CD14-positive monocyte (primary cell): ENCODE results near the gene EIF1. TPM values are rescaled to one million over a fixed set of nuclear protein-coding genes. Genes with fewer than 3 reads are reported as not detected.

Experiments
- DNase-seq, 3 donors: peaks; one replicate each; pipeline ENCODE4 v3.0.0-alpha.2; 2011 to 2022
- H2AFZ ChIP-seq: 2 replicates; pipeline ENCODE4 v1.6.0; 2012; ENCODE audit warnings: mild to moderate bottlenecking, low read depth, low read length, inconsistent platforms; ENCODE audit not compliant: insufficient read depth, poor library complexity, severe bottlenecking
- H3K27ac ChIP-seq, 2 donors: 1 replicate in 1 of 2; 2 replicates in 1 of 2; pipeline ENCODE4 v1.5.1; 2012 to 2013; ENCODE audit warnings: low read length in 2 of 2, control low read depth in 1 of 2, inconsistent platforms in 1 of 2, low read depth in 1 of 2, mild to moderate bottlenecking in 1 of 2
- H3K27me3 ChIP-seq, 2 donors: one replicate each; pipeline versions ENCODE4 v1.6.0 to v1.6.1; 2011 to 2013; ENCODE audit warnings: low read length in 2 of 2; ENCODE audit not compliant: control insufficient read depth in 2 of 2, insufficient read depth in 2 of 2
- H3K36me3 ChIP-seq, 2 donors: replicated peaks in 1 of 2; 1 replicate in 1 of 2; 2 replicates in 1 of 2; pipeline versions ENCODE4 v1.5.1 to v1.6.1; 2012 to 2013; ENCODE audit warnings: low read length in 2 of 2, control low read depth in 1 of 2, inconsistent platforms in 1 of 2, mild to moderate bottlenecking in 1 of 2; ENCODE audit not compliant: insufficient read depth in 2 of 2, control insufficient read depth in 1 of 2
- H3K4me1 ChIP-seq, 2 donors: 1 replicate in 1 of 2; 2 replicates in 1 of 2; pipeline versions ENCODE4 v1.5.1 to v1.6.1; 2012 to 2013; ENCODE audit warnings: low read length in 2 of 2, control low read depth in 1 of 2, inconsistent platforms in 1 of 2, mild to moderate bottlenecking in 1 of 2, moderate library complexity in 1 of 2; ENCODE audit not compliant: insufficient read depth in 2 of 2, control insufficient read depth in 1 of 2
- H3K4me2 ChIP-seq: replicated peaks from 2 replicates; pipeline ENCODE3; 2012; ENCODE audit warnings: low read length, moderate library complexity, mild to moderate bottlenecking; ENCODE audit not compliant: poor library complexity, severe bottlenecking; ENCODE audit errors: extremely low read depth
- H3K4me3 ChIP-seq, 3 experiments: fragments of 200-600 bp in 1 of 3; sonication (generic) in 1 of 3; replicated peaks in 1 of 3; 1 replicate in 2 of 3; 2 replicates in 1 of 3; pipeline ENCODE4 v1.5.1; 2011 to 2013; ENCODE audit warnings: low read length in 3 of 3, mild to moderate bottlenecking in 3 of 3, control low read depth in 2 of 3, low read depth in 2 of 3, inconsistent platforms in 1 of 3, moderate library complexity in 1 of 3
- H3K79me2 ChIP-seq: 2 replicates; pipeline ENCODE4 v1.6.0; 2012; ENCODE audit warnings: mild to moderate bottlenecking, control low read depth, inconsistent platforms, low read length, moderate library complexity; ENCODE audit not compliant: insufficient read depth
- H3K9ac ChIP-seq: 2 replicates; pipeline ENCODE4 v1.6.0; 2017; ENCODE audit warnings: low read length, mild to moderate bottlenecking; ENCODE audit not compliant: insufficient read depth, poor library complexity, severe bottlenecking
- H3K9me3 ChIP-seq, 2 donors: replicated peaks in 1 of 2; 1 replicate in 1 of 2; 2 replicates in 1 of 2; pipeline versions ENCODE4 v1.5.1 to v1.6.1; 2012 to 2013; ENCODE audit warnings: low read length in 2 of 2, control low read depth in 1 of 2; ENCODE audit not compliant: control insufficient read depth in 1 of 2, insufficient read depth in 1 of 2
- H4K20me1 ChIP-seq: 2 replicates; pipeline ENCODE4 v1.6.0; 2012; ENCODE audit warnings: mild to moderate bottlenecking, low read length, control low read depth, moderate library complexity; ENCODE audit not compliant: insufficient read depth
- H3K27ac Mint-ChIP-seq, 7 donors: one replicate each; pipeline ENCODE4 v1.8.0; 2020; ENCODE audit warnings: mild to moderate bottlenecking in 7 of 7, mixed read lengths in 7 of 7, moderate library complexity in 6 of 7, inconsistent platforms in 2 of 7
- H3K27me3 Mint-ChIP-seq, 3 donors: one replicate each; pipeline ENCODE4 v1.8.0; 2021 to 2022; ENCODE audit warnings: low read depth in 3 of 3, mild to moderate bottlenecking in 3 of 3, mixed read lengths in 3 of 3, moderate library complexity in 3 of 3, inconsistent platforms in 1 of 3
- H3K36me3 Mint-ChIP-seq, 2 donors: one replicate each; pipeline ENCODE4 v1.8.0; 2020; ENCODE audit warnings: mixed read lengths in 2 of 2, inconsistent platforms in 1 of 2, mild to moderate bottlenecking in 1 of 2
- H3K4me1 Mint-ChIP-seq: one replicate; pipeline ENCODE4 v1.8.0; 2020; ENCODE audit warnings: mild to moderate bottlenecking, mixed read lengths
- H3K4me3 Mint-ChIP-seq, 2 donors: one replicate each; pipeline ENCODE4 v1.8.0; 2020; ENCODE audit warnings: mild to moderate bottlenecking in 2 of 2, mixed read lengths in 2 of 2, moderate library complexity in 1 of 2
- H3K9me3 Mint-ChIP-seq, 7 donors: one replicate each; pipeline ENCODE4 v1.8.0; 2020 to 2022; ENCODE audit warnings: mixed read lengths in 7 of 7, mild to moderate bottlenecking in 6 of 7, moderate library complexity in 6 of 7, inconsistent platforms in 2 of 7
- WGBS: methylation state at CpG from one replicate; pipeline ENCODE4 v1.1.5; 2013; ENCODE audit warnings: missing lambda C conversion rate; ENCODE audit not compliant: insufficient coverage; 5-methylcytosine and 5-hydroxymethylcytosine counted together
- intact Hi-C, 2 donors: fragments of 100-400 bp; cut with micrococcal nuclease; formaldehyde crosslinking; loops; one replicate each; pipeline versions ENCODE4 v1.15.0 to v1.15.1; 2023
- polyA plus RNA-seq, 3 donors: library from polyadenylated mRNA; depleted of rRNA in 1 of 3; unstranded in 2 of 3; stranded (reverse) in 1 of 3; fragments of 300-500 nt in 2 of 3; fragments of >200 nt in 1 of 3; fragmentation: Illumina TruSeq in 2 of 3; gene quantifications; 1 replicate in 2 of 3; 2 replicates in 1 of 3; pipeline ENCODE4 v1.2.3, GENCODE V29; 2012 to 2021
- TF ChIP-seq, protein P1 (sequence below): fragments of 200-600 bp; IDR thresholded peaks from one replicate; pipeline ENCODE4 v1.8.0; 2022; ENCODE audit warnings: antibody characterized with exemption, mild to moderate bottlenecking

The EIF1 gene
- polyA plus RNA-seq, 3 donors: 1,176 to 1,536 (median 1,425) TPM

GRCh38 chr17:41707803-41708669 lies 19.4 kb downstream of the EIF1 start:
- Histone ChIP-seq H3K9me3 (no peaks in the 10 kb centered on the region), H3K27me3 (no peaks in the 10 kb centered on the region), H3K36me3 (no peaks in the 10 kb centered on the region), H4K20me1 (no peaks in the 10 kb centered on the region), H3K4me3 (no peak overlapping the region), H3K27ac (no peak overlapping the region), H2AFZ (no peak overlapping the region), H3K9ac (no peak overlapping the region), H3K4me2 (no peak overlapping the region), H3K79me2 (no peaks in the 10 kb centered on the region), H3K4me1 (no peaks in the 10 kb centered on the region)
- H3K27ac Mint-ChIP-seq: no peak overlapping the region
- no peak overlapping the region for H3K4me3 Mint-ChIP-seq
- DNase-seq: no peak
- intact Hi-C loops: no loop called here
- 90% methylated on average over 8 of the region's 10 CpGs for WGBS
- peaks cover 3% of the 10 kb centered on the region for H3K4me1 Mint-ChIP-seq
- H3K9me3 Mint-ChIP-seq: peaks cover 0 to 4% (median 0%) of the 10 kb centered on the region in 7 donors
- TF ChIP-seq, protein P1, sequence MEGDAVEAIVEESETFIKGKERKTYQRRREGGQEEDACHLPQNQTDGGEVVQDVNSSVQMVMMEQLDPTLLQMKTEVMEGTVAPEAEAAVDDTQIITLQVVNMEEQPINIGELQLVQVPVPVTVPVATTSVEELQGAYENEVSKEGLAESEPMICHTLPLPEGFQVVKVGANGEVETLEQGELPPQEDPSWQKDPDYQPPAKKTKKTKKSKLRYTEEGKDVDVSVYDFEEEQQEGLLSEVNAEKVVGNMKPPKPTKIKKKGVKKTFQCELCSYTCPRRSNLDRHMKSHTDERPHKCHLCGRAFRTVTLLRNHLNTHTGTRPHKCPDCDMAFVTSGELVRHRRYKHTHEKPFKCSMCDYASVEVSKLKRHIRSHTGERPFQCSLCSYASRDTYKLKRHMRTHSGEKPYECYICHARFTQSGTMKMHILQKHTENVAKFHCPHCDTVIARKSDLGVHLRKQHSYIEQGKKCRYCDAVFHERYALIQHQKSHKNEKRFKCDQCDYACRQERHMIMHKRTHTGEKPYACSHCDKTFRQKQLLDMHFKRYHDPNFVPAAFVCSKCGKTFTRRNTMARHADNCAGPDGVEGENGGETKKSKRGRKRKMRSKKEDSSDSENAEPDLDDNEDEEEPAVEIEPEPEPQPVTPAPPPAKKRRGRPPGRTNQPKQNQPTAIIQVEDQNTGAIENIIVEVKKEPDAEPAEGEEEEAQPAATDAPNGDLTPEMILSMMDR: no peak
- H3K36me3 Mint-ChIP-seq: no peaks in the 10 kb centered on the region
- H3K27me3 Mint-ChIP-seq: peaks cover 3 to 7% (median 4%) of the 10 kb centered on the region in 3 donors

DNA sequence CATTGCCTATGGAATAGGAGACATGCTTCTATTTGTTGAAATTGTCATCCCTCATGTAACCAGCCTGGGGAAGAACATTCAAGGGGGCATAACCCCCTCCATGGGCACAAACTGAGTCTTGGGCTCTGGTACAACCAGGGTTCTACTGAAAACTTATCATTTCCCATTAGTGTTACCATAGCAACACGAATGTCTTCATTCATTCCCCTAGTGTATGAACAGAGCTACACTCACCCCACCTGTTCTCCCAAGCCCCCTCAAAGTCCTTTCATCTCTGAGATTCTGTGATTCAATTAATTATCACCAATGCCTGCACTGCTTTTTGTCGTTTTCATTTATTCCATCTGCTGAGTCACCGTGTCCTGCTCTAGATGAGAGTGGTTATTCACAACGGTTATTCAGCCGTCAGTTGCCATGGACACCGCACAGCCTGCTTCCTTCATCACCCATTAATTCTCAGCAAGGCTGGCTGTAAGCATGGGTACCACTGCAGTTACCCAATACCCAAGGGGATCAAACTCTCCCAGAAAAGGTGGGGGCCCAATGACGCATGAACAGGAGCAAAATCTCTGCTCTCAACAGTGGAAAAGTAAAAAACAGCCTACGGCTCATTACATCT lies 21.9 kb downstream of the EIF1 start:
- Histone ChIP-seq H3K79me2 (no peaks in the 10 kb centered on the region), H3K27me3 (no peaks in the 10 kb centered on the region), H3K4me1 (no peaks in the 10 kb centered on the region), H3K27ac (no peak overlapping the region), H3K9me3 (no peaks in the 10 kb centered on the region), H3K4me2 (no peak overlapping the region), H4K20me1 (no peaks in the 10 kb centered on the region), H3K9ac (no peak overlapping the region), H3K36me3 (no peaks in the 10 kb centered on the region), H2AFZ (no peak overlapping the region), H3K4me3 (no peak overlapping the region)
- Mint-ChIP-seq H3K27ac (no peak overlapping the region), H3K4me1 (peaks cover 3% of the 10 kb centered on the region), H3K36me3 (no peaks in the 10 kb centered on the region), H3K27me3 (peaks cover 3 to 7% (median 4%) of the 10 kb centered on the region in 3 donors), H3K4me3 (no peak overlapping the region), H3K9me3 (peaks cover 0 to 4% (median 0%) of the 10 kb centered on the region in 7 donors)
- intact Hi-C loops: no loop called here
- peak in 1 of 3 donors; percentile 50 for DNase-seq
- 32% methylated on average over 8 of the region's 8 CpGs for WGBS
- TF ChIP-seq, protein P1: no peak
